Suprapubic skin (tissue), 4 donors: ENCODE measurements around the gene COL6A1. TPM values are rescaled to one million over a fixed set of nuclear protein-coding genes. Genes with fewer than 3 reads are reported as not detected.
A peak's percentile ranks its signal among the peaks of the same experiment; 100 is the strongest.

Experiments
- DNase-seq, 2 donors: peaks; one replicate each; pipeline ENCODE4 v3.0.0-alpha.2; 2019; ENCODE audit warnings: low spot score in 2 of 2
- H3K27ac ChIP-seq: fragments of 200-600 bp; sonication (generic); one replicate; pipeline ENCODE4 v1.5.1; 2019
- H3K27me3 ChIP-seq: fragments of 200-600 bp; sonication (generic); one replicate; pipeline ENCODE4 v1.5.1; 2019
- H3K36me3 ChIP-seq: fragments of 200-600 bp; sonication (generic); one replicate; pipeline ENCODE4 v1.5.1; 2019
- H3K4me1 ChIP-seq: fragments of 200-600 bp; sonication (generic); one replicate; pipeline ENCODE4 v1.5.1; 2019
- H3K4me3 ChIP-seq: fragments of 200-600 bp; sonication (generic); one replicate; pipeline ENCODE4 v1.5.1; 2019; ENCODE audit warnings: mild to moderate bottlenecking
- H3K9me3 ChIP-seq: fragments of 200-600 bp; sonication (generic); one replicate; pipeline ENCODE4 v1.5.1; 2019
- CTCF ChIP-seq, 2 donors: fragments of 200-600 bp in 1 of 2; fragments of 450-650 bp in 1 of 2; sonication (generic) in 1 of 2; IDR thresholded peaks; one replicate each; pipeline ENCODE4 v1.5.1; 2016 to 2019; ENCODE audit warnings: antibody characterized with exemption in 2 of 2, mild to moderate bottlenecking in 1 of 2, moderate library complexity in 1 of 2
- EP300 ChIP-seq: sonication (generic); formaldehyde crosslinking; IDR thresholded peaks from one replicate; pipeline ENCODE4 v1.6.1; 2017; ENCODE audit warnings: antibody characterized with exemption
- POLR2A ChIP-seq, 2 donors: fragments of 450-650 bp; IDR thresholded peaks; one replicate each; pipeline ENCODE4 v1.6.1; 2017; ENCODE audit warnings: antibody characterized with exemption in 2 of 2, mild to moderate bottlenecking in 2 of 2, moderate library complexity in 2 of 2
- POLR2AphosphoS5 ChIP-seq, 3 donors: sonication (generic); formaldehyde crosslinking; IDR thresholded peaks; one replicate each; pipeline ENCODE4 v1.6.1; 2017; ENCODE audit warnings: antibody characterized with exemption in 3 of 3
- WGBS: methylation state at CpG from one replicate; pipeline ENCODE4 v1.1.5; 2018; 5-methylcytosine and 5-hydroxymethylcytosine counted together
- total RNA-seq, 4 donors: library from RNA; depleted of rRNA; stranded (reverse); fragments of >200 nt; gene quantifications; one replicate each; pipeline ENCODE4 v1.1.0, GENCODE V29; 2016

COL6A1 gene
- total RNA-seq, 4 donors from 2014 or later = 105 to 123 (median 109) TPM

GRCh38 chr21:45993210-45994085 is 11.9 kb downstream of the COL6A1 start:
- peaks cover 72% of the 10 kb centered on the region for H3K36me3 ChIP-seq
- H3K9me3 ChIP-seq = no peaks in the 10 kb centered on the region
- TF ChIP-seq POLR2AphosphoS5 (IDR thresholded peaks at IDR 0.05) (no peak), EP300 (no peak), POLR2A (IDR thresholded peaks at IDR 0.05) (no peak), CTCF (IDR thresholded peaks at IDR 0.05) (no peak)
- H3K4me1 ChIP-seq = peaks cover 12% of the 10 kb centered on the region
- no peaks in the 10 kb centered on the region for H3K27me3 ChIP-seq
- peak overlapping the region; percentile 67 for H3K27ac ChIP-seq
- WGBS = 90% methylated on average over 6 of the region's 44 CpGs
- H3K4me3 ChIP-seq = no peak overlapping the region
- DNase-seq = peak; percentile 62 to 83

- Histone ChIP-seq H3K4me1 (peaks cover 12% of the 10 kb centered on the region), H3K9me3 (no peaks in the 10 kb centered on the region), H3K4me3 (no peak overlapping the region), H3K27me3 (no peaks in the 10 kb centered on the region), H3K36me3 (peaks cover 78% of the 10 kb centered on the region), H3K27ac (peak overlapping the region; percentile 67)
- WGBS = 84% methylated on average over 23 of the region's 24 CpGs
- DNase-seq = peak in 1 of 2 donors; percentile 75
- no peak for TF ChIP-seq POLR2AphosphoS5 (IDR thresholded peaks at IDR 0.05)
- TF ChIP-seq POLR2A (IDR thresholded peaks at IDR 0.05) = no peak
- TF ChIP-seq CTCF (IDR thresholded peaks at IDR 0.05) = no peak
- no peak for TF ChIP-seq EP300
Measured at GRCh38 chr21:45994086-45994661, 12.6 kb downstream of the COL6A1 start.

- Histone ChIP-seq H3K27ac (no peak overlapping the region), H3K9me3 (no peaks in the 10 kb centered on the region), H3K4me3 (no peak overlapping the region), H3K4me1 (peaks cover 12% of the 10 kb centered on the region), H3K36me3 (peaks cover 75% of the 10 kb centered on the region), H3K27me3 (no peaks in the 10 kb centered on the region)
- peak in 1 of 2 donors; percentile 14 for TF ChIP-seq POLR2A (IDR thresholded peaks at IDR 0.05)
- no peak for TF ChIP-seq EP300
- DNase-seq = peak in 1 of 2 donors; percentile 68
- WGBS = 57% methylated on average over 5 of the region's 33 CpGs
Measured at GRCh38 chr21:45994759-45995685, 13.5 kb downstream of the COL6A1 start.

- no peak overlapping the region for H3K27ac ChIP-seq
Measured at GRCh38 chr21:45995686-45996179, 14.2 kb downstream of the COL6A1 start.

More at GRCh38 chr21:45995686-45996179, 14.2 kb downstream of the COL6A1 start:
- DNase-seq = peak in 1 of 2 donors; percentile 67
- WGBS = 53% methylated on average over 3 of the region's 6 CpGs
- Histone ChIP-seq H3K27me3 (no peaks in the 10 kb centered on the region), H3K4me3 (no peak overlapping the region), H3K36me3 (peaks cover 75% of the 10 kb centered on the region), H3K4me1 (peaks cover 12% of the 10 kb centered on the region), H3K9me3 (no peaks in the 10 kb centered on the region)
- TF ChIP-seq CTCF (IDR thresholded peaks at IDR 0.05) = no peak
- TF ChIP-seq POLR2AphosphoS5 (IDR thresholded peaks at IDR 0.05) = no peak
- TF ChIP-seq EP300 = no peak
- no peak for TF ChIP-seq POLR2A (IDR thresholded peaks at IDR 0.05)
